OCI-LY1 (cell line): Measurements from ENCODE around the gene SLTM.
"Not testable (repeated sequence)": the region's sequence is repeated elsewhere in the genome, so short reads cannot be mapped to it uniquely, and the experiment has no call there.

ENCODE experiments used
- H2AFZ ChIP-seq: fragments of 200-600 bp; sonication (generic), shearing (Covaris generic); 2 replicates; pipeline ENCODE4 v1.6.0; 2014; ENCODE audit warnings: antibody characterized with exemption, mild to moderate bottlenecking, low read length
- H3F3A ChIP-seq: fragments of 200-600 bp; sonication (generic), shearing (Covaris generic); 2 replicates; pipeline ENCODE4 v1.6.0; 2014; ENCODE audit warnings: mild to moderate bottlenecking, antibody characterized with exemption, low read length, moderate library complexity; ENCODE audit not compliant: insufficient read depth
- H3K27ac ChIP-seq: fragments of 200-600 bp; sonication (generic); 2 replicates; pipeline ENCODE4 v1.5.1; 2014; ENCODE audit warnings: low read length, mixed run types, mild to moderate bottlenecking, low read depth; ENCODE audit not compliant: poor library complexity, severe bottlenecking
- H3K27me3 ChIP-seq: fragments of 200-600 bp; sonication (generic); 2 replicates; pipeline ENCODE4 v1.6.0; 2014; ENCODE audit warnings: antibody characterized with exemption, mild to moderate bottlenecking, low read length, moderate library complexity; ENCODE audit not compliant: insufficient read depth
- H3K36me3 ChIP-seq: fragments of 200-600 bp; sonication (generic); 2 replicates; pipeline ENCODE4 v1.6.1; 2014; ENCODE audit warnings: mild to moderate bottlenecking, antibody characterized with exemption, low read length, moderate library complexity, mixed read lengths; ENCODE audit not compliant: insufficient read depth
- H3K4me1 ChIP-seq: fragments of 200-600 bp; sonication (generic); 2 replicates; pipeline ENCODE4 v1.5.1; 2014; ENCODE audit warnings: mild to moderate bottlenecking, low read length, moderate library complexity; ENCODE audit not compliant: insufficient read depth, severe bottlenecking
- H3K4me2 ChIP-seq: fragments of 200-600 bp; sonication (generic), shearing (Covaris generic); 2 replicates; pipeline ENCODE4 v1.6.1; 2014; ENCODE audit warnings: low read length
- H3K4me3 ChIP-seq: fragments of 200-600 bp; sonication (generic); 2 replicates; pipeline ENCODE4 v1.5.1; 2014; ENCODE audit warnings: low read length, low read depth, mild to moderate bottlenecking, mixed read lengths; ENCODE audit not compliant: poor library complexity, severe bottlenecking
- H3K79me2 ChIP-seq: fragments of 200-600 bp; shearing (Covaris generic); 2 replicates; pipeline ENCODE4 v1.6.1; 2016; ENCODE audit warnings: mixed run types, low read length, mixed read lengths; ENCODE audit not compliant: insufficient read depth
- H3K9ac ChIP-seq: fragments of 200-600 bp; sonication (generic), shearing (Covaris generic); 2 replicates; pipeline ENCODE4 v1.6.1; 2014; ENCODE audit warnings: mild to moderate bottlenecking, low read length, mixed read lengths
- H3K9me2 ChIP-seq: fragments of 200-600 bp; sonication (generic), shearing (Covaris generic); 2 replicates; pipeline ENCODE4 v1.6.1; 2014; ENCODE audit warnings: low read depth, mild to moderate bottlenecking, low read length, mixed read lengths
- H3K9me3 ChIP-seq: fragments of 200-600 bp; shearing (Covaris generic); 2 replicates; pipeline ENCODE4 v1.6.1; 2014; ENCODE audit warnings: low read length, mixed read lengths
- H4K20me1 ChIP-seq: fragments of 200-600 bp; sonication (generic), shearing (Covaris generic); 2 replicates; pipeline ENCODE4 v1.6.0; 2016; ENCODE audit warnings: mild to moderate bottlenecking, low read length; ENCODE audit not compliant: insufficient read depth
- CTCF ChIP-seq: fragments of 200-600 bp; sonication (generic), shearing (Covaris generic); IDR thresholded peaks from 2 replicates; pipeline ENCODE4 v1.5.1; 2017; ENCODE audit warnings: mild to moderate bottlenecking, antibody characterized with exemption, low read length, moderate library complexity, mixed read lengths
- EZH2 ChIP-seq: fragments of 200-600 bp; sonication (generic), shearing (Covaris generic); IDR thresholded peaks from 2 replicates; pipeline ENCODE4 v1.8.0; 2017; ENCODE audit warnings: borderline replicate concordance, mixed run types, mild to moderate bottlenecking, antibody characterized with exemption, low read length, moderate library complexity, mixed read lengths

SLTM gene

DNA sequence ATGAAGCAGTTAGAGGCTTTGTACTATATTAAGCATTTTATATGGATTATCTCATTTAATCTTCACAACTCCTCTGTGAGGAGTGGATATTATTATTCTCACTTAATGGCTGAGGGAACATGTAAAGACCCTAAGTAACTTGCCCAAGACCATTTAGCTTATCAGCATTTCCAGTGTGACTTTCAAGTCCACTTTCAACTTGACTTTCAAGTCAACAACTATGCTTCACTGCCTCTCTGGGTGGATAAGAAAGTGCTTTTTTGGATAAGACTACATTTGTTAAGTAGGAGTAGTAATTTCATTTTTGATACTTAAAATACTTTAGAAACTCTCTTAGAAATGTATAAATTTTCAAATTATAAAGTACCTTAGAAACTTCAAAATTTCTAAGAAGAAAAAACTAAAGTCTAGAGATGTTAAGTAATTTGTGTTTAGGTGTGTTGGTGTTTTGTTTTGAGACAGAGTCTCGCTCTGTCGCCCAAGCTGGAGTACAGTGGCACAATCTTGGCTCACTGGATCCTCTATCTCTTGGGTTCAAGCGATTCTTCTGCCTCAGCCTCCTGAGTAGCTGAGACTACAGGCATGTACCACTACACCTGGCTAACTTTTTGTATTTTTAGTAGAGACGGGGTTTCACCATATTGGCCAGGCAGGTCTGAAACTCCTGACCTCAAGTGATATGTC is 90.6 kb downstream of the SLTM start:
- Histone ChIP-seq H3F3A (no peaks in the 10 kb centered on the region), H3K79me2 (no peaks in the 10 kb centered on the region), H3K27me3 (no peaks in the 10 kb centered on the region), H3K9me2 (no peaks in the 10 kb centered on the region), H3K9me3 (no peaks in the 10 kb centered on the region), H3K4me2 (no peak overlapping the region), H3K9ac (no peak overlapping the region), H2AFZ (no peak overlapping the region), H3K27ac (no peak overlapping the region), H3K36me3 (peaks cover 10% of the 10 kb centered on the region; the same call in 1 of the 2 replicates), H3K4me1 (peaks cover 4% of the 10 kb centered on the region), H4K20me1 (no peaks in the 10 kb centered on the region), H3K4me3 (no peak overlapping the region)
- TF ChIP-seq EZH2 (no peak), CTCF (no peak)

DNA sequence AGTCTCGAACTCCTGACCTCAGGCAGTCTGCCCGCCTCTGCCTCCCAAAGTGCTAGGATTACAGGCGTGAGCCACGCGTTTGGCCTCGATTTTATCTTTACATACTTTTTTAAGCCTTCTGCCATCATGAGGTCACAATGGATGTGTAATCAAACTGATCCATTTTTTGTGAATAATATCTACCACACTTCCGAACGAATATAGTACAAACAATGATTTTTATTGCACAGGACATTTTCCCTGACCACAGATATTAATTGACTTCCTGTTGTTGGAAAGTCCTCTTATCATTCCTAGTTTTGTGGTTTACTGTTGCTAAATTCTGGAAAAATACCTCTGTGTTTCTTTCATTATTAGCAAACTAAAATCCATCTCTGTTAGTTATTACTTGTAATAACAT is 93.4 kb downstream of the SLTM start:
- H3K79me2 ChIP-seq = no peaks in the 10 kb centered on the region
- H3K9me2 ChIP-seq = no peaks in the 10 kb centered on the region
- no peak overlapping the region for H3K4me3 ChIP-seq
- H3K4me2 ChIP-seq = no peak overlapping the region
- H3K4me1 ChIP-seq = peaks cover 4% of the 10 kb centered on the region
- no peaks in the 10 kb centered on the region for H4K20me1 ChIP-seq
- H3K36me3 ChIP-seq = no peaks in the 10 kb centered on the region
- no peaks in the 10 kb centered on the region for H3F3A ChIP-seq
- no peak for TF ChIP-seq CTCF
- no peak for TF ChIP-seq EZH2
- H3K9ac ChIP-seq = no peak overlapping the region
- no peak overlapping the region for H3K27ac ChIP-seq
- H3K9me3 ChIP-seq = no peaks in the 10 kb centered on the region
- no peak overlapping the region for H2AFZ ChIP-seq
- H3K27me3 ChIP-seq = no peaks in the 10 kb centered on the region

- Histone ChIP-seq H3K79me2 (no peaks in the 10 kb centered on the region), H3K9me3 (no peaks in the 10 kb centered on the region), H3K4me3 (no peak overlapping the region), H4K20me1 (no peaks in the 10 kb centered on the region), H3F3A (no peaks in the 10 kb centered on the region), H3K4me2 (no peak overlapping the region), H3K9me2 (no peaks in the 10 kb centered on the region), H3K36me3 (no peaks in the 10 kb centered on the region), H3K4me1 (peaks cover 4% of the 10 kb centered on the region), H2AFZ (no peak overlapping the region), H3K9ac (no peak overlapping the region), H3K27ac (no peak overlapping the region), H3K27me3 (no peaks in the 10 kb centered on the region)
- peak; percentile 39; the same call in 1 of the 2 replicates for TF ChIP-seq CTCF
- TF ChIP-seq EZH2 = no peak
These were observed 94.0 kb downstream of the SLTM start for GRCh38 chr15:58839485-58839884.

GRCh38 chr15:58833681-58834426 is 99.6 kb downstream of the SLTM start:
- not testable (repeated sequence) for H3K79me2 ChIP-seq, H3K4me3 ChIP-seq, H3K4me2 ChIP-seq, H3F3A ChIP-seq, H3K9me3 ChIP-seq, H3K4me1 ChIP-seq, H3K27me3 ChIP-seq, H3K27ac ChIP-seq, H2AFZ ChIP-seq, H3K9ac ChIP-seq, H4K20me1 ChIP-seq, H3K9me2 ChIP-seq, H3K36me3 ChIP-seq
